OCI-LY3 (cell line): ENCODE results near the gene HSF5.

Source experiments
- H2AFZ ChIP-seq: fragments of 200-600, 300-600 bp; shearing (Covaris generic); 2 replicates; pipeline ENCODE4 v1.6.0; 2014; ENCODE audit warnings: antibody characterized with exemption, low read depth, low read length
- H3K27ac ChIP-seq: fragments of 200-600, 300-600 bp; sonication (generic); 2 replicates; pipeline ENCODE4 v1.5.1; 2014; ENCODE audit warnings: mild to moderate bottlenecking, low read length, moderate library complexity, mixed read lengths
- H3K27me3 ChIP-seq: fragments of 200-600, 300-600 bp; sonication (generic); 2 replicates; pipeline ENCODE4 v1.6.1; 2014; ENCODE audit warnings: low read depth, low read length, mixed read lengths
- H3K36me3 ChIP-seq: fragments of 200-600, 300-600 bp; sonication (generic); replicated peaks from 2 replicates; pipeline ENCODE3; 2014; ENCODE audit warnings: low read depth, low read length, mixed read lengths
- H3K4me1 ChIP-seq: fragments of 300-600, 200-600 bp; sonication (generic); 2 replicates; pipeline ENCODE4 v1.6.1; 2014; ENCODE audit warnings: low read length, mixed read lengths
- H3K4me2 ChIP-seq: fragments of 200-600, 300-600 bp; sonication (generic); 2 replicates; pipeline ENCODE4 v1.6.1; 2014; ENCODE audit warnings: low read length, mixed read lengths
- H3K4me3 ChIP-seq: fragments of 300-600, 200-600 bp; sonication (generic); 2 replicates; pipeline ENCODE4 v1.5.1; 2014; ENCODE audit warnings: antibody characterized with exemption, mild to moderate bottlenecking, low read length, moderate library complexity
- H3K79me2 ChIP-seq: fragments of 300-600, 200-600 bp; shearing (Covaris generic); 2 replicates; pipeline ENCODE4 v1.6.1; 2014; ENCODE audit warnings: mild to moderate bottlenecking, low read length, mixed read lengths
- H3K9ac ChIP-seq: fragments of 300-600, 200-600 bp; shearing (Covaris generic); 2 replicates; pipeline ENCODE4 v1.6.0; 2014; ENCODE audit warnings: mild to moderate bottlenecking, low read length, moderate library complexity
- H3K9me3 ChIP-seq: fragments of 200-600, 300-600 bp; shearing (Covaris generic); 2 replicates; pipeline ENCODE4 v1.6.1; 2014; ENCODE audit warnings: low read length, mixed read lengths; ENCODE audit not compliant: insufficient read depth
- H4K20me1 ChIP-seq: fragments of 200-600, 300-600 bp; sonication (generic); 2 replicates; pipeline ENCODE4 v1.6.1; 2016; ENCODE audit warnings: low read length, mixed read lengths; ENCODE audit not compliant: insufficient read depth
- CTCF ChIP-seq: fragments of 200-600, 300-600 bp; sonication (generic); IDR thresholded peaks from 2 replicates; pipeline ENCODE4 v1.5.1; 2014; ENCODE audit warnings: antibody characterized with exemption, low read length, low read depth
- EZH2phosphoT487 ChIP-seq: fragments of 200-600 bp; shearing (Covaris generic); IDR thresholded peaks from 2 replicates; pipeline ENCODE4 v1.6.1; 2018; ENCODE audit warnings: antibody characterized with exemption, mixed run types, low read depth

Gene HSF5

GRCh38 chr17:58516644-58517377 lies 28.6 kb upstream of the HSF5 start:
- peaks cover 39% of the 10 kb centered on the region for H3K4me1 ChIP-seq
- peak overlapping the region; percentile 95 for H3K4me2 ChIP-seq
- peaks cover 18% of the 10 kb centered on the region for H3K36me3 ChIP-seq
- H2AFZ ChIP-seq: no peak overlapping the region
- peak overlapping the region; percentile 80 for H3K9ac ChIP-seq
- H3K4me3 ChIP-seq: peak overlapping the region; percentile 95
- H4K20me1 ChIP-seq: peaks cover 11% of the 10 kb centered on the region
- H3K27ac ChIP-seq: peak overlapping the region; percentile 60
- TF ChIP-seq CTCF (no peak), EZH2phosphoT487 (no peak)
- no peaks in the 10 kb centered on the region for H3K9me3 ChIP-seq
- peaks cover 34% of the 10 kb centered on the region for H3K79me2 ChIP-seq
- H3K27me3 ChIP-seq: no peaks in the 10 kb centered on the region

GRCh38 chr17:58515286-58515685 lies 27.1 kb upstream of the HSF5 start:
- no peak overlapping the region for H3K4me3 ChIP-seq
- no peak overlapping the region for H2AFZ ChIP-seq
- H4K20me1 ChIP-seq: peaks cover 11% of the 10 kb centered on the region

GRCh38 chr17:58514770-58515157 lies 26.6 kb upstream of the HSF5 start:
- Histone ChIP-seq H3K36me3 (peaks cover 38% of the 10 kb centered on the region), H3K79me2 (peaks cover 51% of the 10 kb centered on the region), H2AFZ (no peak overlapping the region), H3K27me3 (no peaks in the 10 kb centered on the region), H3K9me3 (no peaks in the 10 kb centered on the region), H3K27ac (no peak overlapping the region), H3K4me2 (peak overlapping the region; percentile 99), H3K4me1 (peaks cover 47% of the 10 kb centered on the region), H3K9ac (peak overlapping the region; percentile 34; the same call in 1 of the 2 replicates), H4K20me1 (peaks cover 11% of the 10 kb centered on the region), H3K4me3 (peak overlapping the region; percentile 100)
- TF ChIP-seq CTCF (no peak), EZH2phosphoT487 (no peak)

More at GRCh38 chr17:58515286-58515685, 27.1 kb upstream of the HSF5 start:
- Histone ChIP-seq H3K9ac (no peak overlapping the region), H3K36me3 (peaks cover 33% of the 10 kb centered on the region), H3K27me3 (no peaks in the 10 kb centered on the region), H3K27ac (no peak overlapping the region), H3K4me2 (peak overlapping the region; percentile 99; the same call in 1 of the 2 replicates), H3K9me3 (no peaks in the 10 kb centered on the region), H3K79me2 (peaks cover 46% of the 10 kb centered on the region), H3K4me1 (peaks cover 47% of the 10 kb centered on the region)
- TF ChIP-seq CTCF (no peak), EZH2phosphoT487 (no peak)

- Histone ChIP-seq H3K79me2 (peaks cover 55% of the 10 kb centered on the region), H3K9me3 (no peaks in the 10 kb centered on the region)
These were observed 26.0 kb upstream of the HSF5 start, which contains the start of gene MTMR4 for GRCh38 chr17:58513965-58514769. TSS of gene MTMR4 (minus strand) at chr17:58514638. CDS start at chr17:58514407, 231 bp downstream.

More at GRCh38 chr17:58513965-58514769, 26.0 kb upstream of the HSF5 start, which contains the start of gene MTMR4:
- no peak within 1 kb of the TSS for H2AFZ ChIP-seq
- TF ChIP-seq CTCF (no peak), EZH2phosphoT487 (no peak)
- peak within 1 kb of the TSS; percentile 99 for H3K4me2 ChIP-seq
- peak within 1 kb of the TSS; percentile 68 for H3K27ac ChIP-seq
- H3K27me3 ChIP-seq: no peaks in the 10 kb centered on the region
- peaks cover 49% of the 10 kb centered on the region for H3K4me1 ChIP-seq
- peaks cover 42% of the 10 kb centered on the region for H3K36me3 ChIP-seq
- H3K4me3 ChIP-seq: peak within 1 kb of the TSS; percentile 100
- peaks cover 11% of the 10 kb centered on the region for H4K20me1 ChIP-seq
- peak within 1 kb of the TSS; percentile 96 for H3K9ac ChIP-seq
